OCI-LY7 (cell line): ENCODE results near the gene MTCL1. TPM values are rescaled to one million over a fixed set of nuclear protein-coding genes. Genes with fewer than 3 reads are reported as not detected.

ENCODE experiments used
- BruUV-seq: library from RNA; stranded (reverse); fragments of 400-500 nt; replicated peaks from 2 replicates; lab custom pipeline; 2021; lab: Mats Ljungman, UMichigan
- CTCF ChIA-PET: fragments of 300-600 bp; sonication (Branson Sonifier 250); formaldehyde crosslinking; loops from one replicate; lab custom pipeline; 2022; ENCODE audit warnings: antibody characterized with exemption; ENCODE audit not compliant: unreplicated experiment; lab: Charles Lee
- POLR2A ChIA-PET: fragments of 300-600 bp; sonication (Branson Sonifier 250); formaldehyde crosslinking; loops from one replicate; lab custom pipeline; 2022; ENCODE audit warnings: antibody characterized with exemption; lab: Charles Lee
- DNase-seq: peaks from one replicate; pipeline ENCODE4 v3.0.0-alpha.2; 2015; ENCODE audit warnings: low spot score
- H2AFZ ChIP-seq: fragments of 200-600 bp; sonication (generic), shearing (Covaris generic); 2 replicates; pipeline ENCODE4 v1.6.1; 2014; ENCODE audit warnings: mild to moderate bottlenecking, antibody characterized with exemption, low read length, moderate library complexity
- H3K27ac ChIP-seq: fragments of 200-600 bp; sonication (generic); 2 replicates; pipeline ENCODE4 v1.5.1; 2014; ENCODE audit warnings: mixed run types, low read depth, mild to moderate bottlenecking, moderate library complexity, low read length, inconsistent platforms; ENCODE audit not compliant: poor library complexity, severe bottlenecking
- H3K36me3 ChIP-seq: fragments of 200-600 bp; sonication (generic); 2 replicates; pipeline ENCODE4 v1.6.1; 2014; ENCODE audit warnings: mild to moderate bottlenecking, antibody characterized with exemption, low read length, moderate library complexity, mixed read lengths; ENCODE audit not compliant: insufficient read depth
- H3K4me1 ChIP-seq: fragments of 200-600 bp; sonication (generic); 2 replicates; pipeline ENCODE4 v1.5.1; 2014; ENCODE audit warnings: mild to moderate bottlenecking, low read length; ENCODE audit not compliant: insufficient read depth, poor library complexity, severe bottlenecking
- H3K4me2 ChIP-seq: fragments of 200-600 bp; sonication (generic); 2 replicates; pipeline ENCODE4 v1.6.1; 2014; ENCODE audit warnings: mild to moderate bottlenecking, low read length
- H3K4me3 ChIP-seq: fragments of 200-600 bp; sonication (generic); 2 replicates; pipeline ENCODE4 v1.5.1; 2014; ENCODE audit warnings: mild to moderate bottlenecking, low read depth, low read length; ENCODE audit not compliant: poor library complexity, severe bottlenecking
- H3K79me2 ChIP-seq: fragments of 200-600 bp; sonication (generic); 2 replicates; pipeline ENCODE4 v1.6.1; 2016; ENCODE audit warnings: low read depth, mild to moderate bottlenecking, low read length, moderate library complexity, mixed read lengths; ENCODE audit not compliant: insufficient read depth
- H3K9me2 ChIP-seq: fragments of 200-600 bp; sonication (generic); 2 replicates; pipeline ENCODE4 v1.6.1; 2016; ENCODE audit warnings: mild to moderate bottlenecking, low read length, mixed read lengths; ENCODE audit not compliant: insufficient read depth
- H3K9me3 ChIP-seq: fragments of 200-600 bp; sonication (generic); 2 replicates; pipeline ENCODE4 v1.6.1; 2014; ENCODE audit warnings: mild to moderate bottlenecking, mixed run types, low read length, mixed read lengths
- H4K20me1 ChIP-seq: fragments of 200-600 bp; sonication (generic); 2 replicates; pipeline ENCODE4 v1.6.1; 2014; ENCODE audit warnings: mild to moderate bottlenecking, antibody characterized with exemption, low read length, moderate library complexity, mixed read lengths; ENCODE audit not compliant: insufficient read depth
- CTCF ChIP-seq: fragments of 200-600 bp; sonication (generic); conservative IDR thresholded peaks from 2 replicates; pipeline ENCODE4 v1.5.1; 2014; ENCODE audit warnings: mild to moderate bottlenecking, antibody characterized with exemption, low read length, moderate library complexity, mixed read lengths
- EZH2phosphoT487 ChIP-seq: fragments of 200-600 bp; sonication (generic); IDR thresholded peaks from 2 replicates; pipeline ENCODE4 v1.6.1; 2018; ENCODE audit warnings: low read depth, borderline replicate concordance, mild to moderate bottlenecking, mixed run types, antibody characterized with exemption, low read length, moderate library complexity, mixed read lengths
- intact Hi-C: fragments of 100-400 bp; cut with micrococcal nuclease; formaldehyde crosslinking; loops from one replicate; pipeline ENCODE4 v1.10.0; 2022; ENCODE audit not compliant: unreplicated experiment
- total RNA-seq, 2 experiments: library from RNA; depleted of rRNA in 1 of 2; stranded (reverse); fragments of >200 nt in 1 of 2; shearing (Covaris generic) in 1 of 2; gene quantifications; 2 replicates each; pipeline ENCODE4 v1.2.3, GENCODE V29; 2014 to 2022

Gene MTCL1
- total RNA-seq, 2 experiments from 2014 or later, result 96.8 to 159 TPM

DNA sequence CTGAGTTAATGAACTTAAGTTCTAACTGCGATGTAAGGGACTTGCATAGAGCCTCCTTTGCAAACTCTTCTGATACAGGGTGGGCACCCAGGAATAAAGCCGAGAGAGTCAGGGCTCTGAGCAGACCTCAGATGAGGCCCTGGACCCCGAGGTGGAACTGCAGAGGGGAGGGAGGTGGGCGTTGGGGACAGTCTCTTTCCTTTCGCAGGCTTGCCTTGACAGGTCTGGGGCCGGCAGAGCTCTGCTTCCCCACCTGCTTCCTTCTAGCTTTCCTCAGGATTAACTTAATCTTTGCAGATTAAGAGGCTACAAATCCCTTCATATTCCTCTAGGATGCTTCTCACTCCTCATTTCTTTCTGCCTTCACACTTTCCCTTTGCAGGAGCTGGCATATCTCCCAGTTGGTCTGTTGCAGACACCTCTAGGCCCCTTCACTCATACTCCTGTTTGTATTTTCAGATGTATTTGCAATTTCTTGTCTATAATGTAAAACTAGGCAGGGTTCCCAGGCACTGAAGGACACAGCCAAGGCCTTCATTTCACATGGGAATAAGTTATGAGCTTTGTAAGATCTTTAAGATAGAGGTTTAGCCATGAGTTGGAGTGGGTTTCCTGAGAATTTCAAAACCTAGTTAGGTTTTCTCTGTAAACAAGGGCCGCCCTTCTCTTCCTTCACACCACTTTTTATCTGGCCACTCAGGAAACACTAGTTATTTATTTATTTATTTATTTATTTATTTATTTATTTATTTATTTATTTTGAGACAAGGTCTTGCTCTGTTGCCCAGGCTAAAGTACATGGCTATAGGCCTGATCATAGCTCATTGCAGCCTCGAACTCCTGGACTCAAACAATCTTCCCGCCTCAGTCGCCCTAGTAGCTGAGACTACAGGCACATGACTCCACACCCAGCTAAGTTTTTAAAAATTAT is 70.9 kb downstream of the MTCL1 start:
- no peak for DNase-seq
- BruUV-seq, result no TSS peak
- Histone ChIP-seq H3K4me3 (no peak overlapping the region), H3K36me3 (peaks cover 58% of the 10 kb centered on the region), H2AFZ (no peak overlapping the region), H3K9me2 (no peaks in the 10 kb centered on the region), H3K79me2 (no peaks in the 10 kb centered on the region), H3K27ac (no peak overlapping the region), H3K4me1 (no peaks in the 10 kb centered on the region), H3K9me3 (no peaks in the 10 kb centered on the region), H4K20me1 (no peaks in the 10 kb centered on the region), H3K4me2 (no peak overlapping the region)
- TF ChIP-seq EZH2phosphoT487 (no peak), CTCF (no peak)
- intact Hi-C loops, result no loop called here
- ChIA-PET CTCF (no interaction called here), POLR2A (interaction anchor here (1.0 to 1.9 kb wide), 3 partner anchors 10 to 69 kb away, joined by 3 to 5 read pairs (median 4); no protein-coding TSS in a partner anchor)

- POLR2A ChIA-PET, result interaction anchor here (1.9 kb wide), 1 partner anchor 70 kb away, joined by 5 read pairs; no protein-coding TSS in a partner anchor
- CTCF ChIA-PET, result no interaction called here
- Histone ChIP-seq H3K27ac (no peak overlapping the region), H3K79me2 (no peaks in the 10 kb centered on the region), H3K9me3 (no peaks in the 10 kb centered on the region), H3K4me1 (no peaks in the 10 kb centered on the region), H3K9me2 (no peaks in the 10 kb centered on the region), H3K4me2 (no peak overlapping the region), H3K36me3 (peaks cover 64% of the 10 kb centered on the region), H2AFZ (no peak overlapping the region), H4K20me1 (no peaks in the 10 kb centered on the region), H3K4me3 (no peak overlapping the region)
- intact Hi-C loops, result no loop called here
- BruUV-seq, result no TSS peak
- no peak for DNase-seq
- TF ChIP-seq EZH2phosphoT487, result no peak
- TF ChIP-seq CTCF, result no peak
Measured at GRCh38 chr18:8777846-8778245, 72.5 kb downstream of the MTCL1 start.

DNA sequence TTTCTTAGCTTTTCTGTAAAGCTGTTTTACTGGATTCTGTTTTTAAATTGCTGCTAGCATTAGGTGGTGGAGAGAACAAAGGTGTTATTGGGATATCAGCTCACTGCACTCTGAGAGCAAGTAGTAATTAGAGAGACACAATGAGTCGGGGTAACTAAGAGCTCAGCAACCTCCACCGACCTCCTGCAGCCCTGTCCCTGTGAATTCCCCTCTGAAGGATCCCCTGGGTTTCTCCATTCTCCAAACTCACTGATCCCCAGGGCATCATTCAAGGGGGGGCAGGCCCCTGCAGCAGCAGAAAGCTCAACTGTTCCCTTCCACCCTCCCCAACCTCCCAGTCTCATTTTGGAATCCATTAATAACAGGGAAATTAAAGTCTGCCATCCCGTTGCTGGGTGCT is 73.0 kb downstream of the MTCL1 start:
- no peaks in the 10 kb centered on the region for H3K79me2 ChIP-seq
- no peak for DNase-seq
- no TSS peak for BruUV-seq
- H3K4me3 ChIP-seq, result no peak overlapping the region
- H3K9me3 ChIP-seq, result no peaks in the 10 kb centered on the region
- H3K27ac ChIP-seq, result no peak overlapping the region
- no peak for TF ChIP-seq EZH2phosphoT487
- no peak for TF ChIP-seq CTCF
- ChIA-PET POLR2A (interaction anchor here (1.9 kb wide), 1 partner anchor 71 kb away, joined by 5 read pairs; no protein-coding TSS in a partner anchor), CTCF (no interaction called here)
- H3K9me2 ChIP-seq, result no peaks in the 10 kb centered on the region
- no peaks in the 10 kb centered on the region for H3K4me1 ChIP-seq
- peaks cover 69% of the 10 kb centered on the region for H3K36me3 ChIP-seq
- no peak overlapping the region for H2AFZ ChIP-seq
- intact Hi-C loops, result no loop called here
- H4K20me1 ChIP-seq, result no peaks in the 10 kb centered on the region
- H3K4me2 ChIP-seq, result no peak overlapping the region
